Keratinocyte (primary cell): Measurements from ENCODE around the gene TGM1. TPM values are rescaled to one million over a fixed set of nuclear protein-coding genes. Genes with fewer than 3 reads are reported as not detected.
"Not testable (repeated sequence)": the region's sequence is repeated elsewhere in the genome, so short reads cannot be mapped to it uniquely, and the experiment has no call there.

Source experiments
- DNase-seq: peaks from one replicate; pipeline ENCODE4 v3.0.0-alpha.2; 2011; ENCODE audit warnings: low read depth, missing footprints, low spot score
- FAIRE-seq: peaks from 2 replicates; lab custom pipeline; 2011; peaks lifted over from hg19 to GRCh38; lab: Jason Lieb, UNC
- H2AFZ ChIP-seq: 2 replicates; pipeline ENCODE4 v1.6.0; 2012; ENCODE audit warnings: low read length, control low read depth, inconsistent platforms; ENCODE audit not compliant: control insufficient read depth
- H3K27ac ChIP-seq: 2 replicates; pipeline ENCODE4 v1.5.1; 2011; ENCODE audit warnings: low read length; ENCODE audit not compliant: control insufficient read depth, insufficient read depth
- H3K27me3 ChIP-seq: 3 replicates; pipeline ENCODE4 v1.6.0; 2011; ENCODE audit warnings: low read length; ENCODE audit not compliant: control insufficient read depth, insufficient read depth; ENCODE audit errors: extremely low read depth
- H3K36me3 ChIP-seq, 2 experiments: 2 replicates in 1 of 2; 3 replicates in 1 of 2; pipeline ENCODE4 v1.5.1; 2011; ENCODE audit warnings: low read length in 2 of 2, mild to moderate bottlenecking in 1 of 2; ENCODE audit not compliant: control insufficient read depth in 2 of 2, insufficient read depth in 2 of 2; ENCODE audit errors: extremely low read depth in 1 of 2
- H3K4me1 ChIP-seq: 3 replicates; pipeline ENCODE4 v1.5.1; 2011; ENCODE audit warnings: low read length; ENCODE audit not compliant: control insufficient read depth, insufficient read depth; ENCODE audit errors: extremely low read depth
- H3K4me2 ChIP-seq: 3 replicates; pipeline ENCODE4 v1.6.0; 2011; ENCODE audit warnings: low read depth, low read length; ENCODE audit not compliant: control insufficient read depth, insufficient read depth; ENCODE audit errors: extremely low read depth
- H3K4me3 ChIP-seq, 3 experiments: fragments of 200-600 bp in 1 of 3; sonication (generic) in 1 of 3; 2 replicates in 2 of 3; 3 replicates in 1 of 3; pipeline ENCODE4 v1.5.1; 2011 to 2016; ENCODE audit warnings: low read length in 3 of 3, mild to moderate bottlenecking in 3 of 3, control low read depth in 2 of 3, inconsistent platforms in 1 of 3, low read depth in 1 of 3, mixed read lengths in 1 of 3, mixed run types in 1 of 3, moderate library complexity in 1 of 3; ENCODE audit not compliant: control insufficient read depth in 2 of 3, insufficient read depth in 2 of 3; ENCODE audit errors: extremely low read depth in 1 of 3
- H3K79me2 ChIP-seq: 2 replicates; pipeline ENCODE4 v1.6.0; 2012; ENCODE audit warnings: low read length; ENCODE audit not compliant: control insufficient read depth, insufficient read depth
- H3K9ac ChIP-seq: 3 replicates; pipeline ENCODE4 v1.6.0; 2011; ENCODE audit warnings: low read length; ENCODE audit not compliant: control insufficient read depth, insufficient read depth; ENCODE audit errors: extremely low read depth
- H3K9me1 ChIP-seq: 3 replicates; pipeline ENCODE4 v1.6.0; 2011; ENCODE audit warnings: low read length; ENCODE audit not compliant: control insufficient read depth, insufficient read depth; ENCODE audit errors: extremely low read depth
- H3K9me3 ChIP-seq: 2 replicates; pipeline ENCODE4 v1.5.1; 2012; ENCODE audit warnings: low read depth, low read length; ENCODE audit not compliant: control insufficient read depth
- H4K20me1 ChIP-seq: 3 replicates; pipeline ENCODE4 v1.6.0; 2011; ENCODE audit warnings: low read length; ENCODE audit not compliant: control insufficient read depth, insufficient read depth; ENCODE audit errors: extremely low read depth
- dilution Hi-C: fragments of 300-500 bp; cut with MboI; formaldehyde crosslinking; loops from one replicate; pipeline ENCODE4 v1.7.0; 2020; ENCODE audit warnings: low sequenced_read_pairs; ENCODE audit not compliant: extremely low pct_ligation_motif_present
- polyA plus RNA-seq, 5 experiments: library from polyadenylated mRNA; depleted of rRNA in 3 of 5; stranded (reverse) in 3 of 5; stranded (forward) in 1 of 5; unstranded in 1 of 5; fragments of >200 nt; gene quantifications; 1 replicate in 1 of 5; 2 replicates in 3 of 5; 3 replicates in 1 of 5; pipeline versions ENCODE4 v1.2.1 to v1.2.3, GENCODE V29; 2011 to 2012; ENCODE audit warnings: missing spikeins in 2 of 5, low read depth in 1 of 5, low replicate concordance in 1 of 5
- small RNA-seq, 3 experiments: library from RNA; depleted of rRNA; stranded (forward); fragments of <200 nt; gene quantifications; one replicate each; pipeline ENCODE3, GENCODE V24; 2012; ENCODE audit warnings: low read depth in 3 of 3, low replicate concordance in 1 of 3; ENCODE audit not compliant: insufficient read length in 3 of 3

The TGM1 gene
- polyA plus RNA-seq, 1 donor (not counting 4 experiments of a cell fraction or from before 2014, with no cell fraction given), result 16.1 TPM

DNA sequence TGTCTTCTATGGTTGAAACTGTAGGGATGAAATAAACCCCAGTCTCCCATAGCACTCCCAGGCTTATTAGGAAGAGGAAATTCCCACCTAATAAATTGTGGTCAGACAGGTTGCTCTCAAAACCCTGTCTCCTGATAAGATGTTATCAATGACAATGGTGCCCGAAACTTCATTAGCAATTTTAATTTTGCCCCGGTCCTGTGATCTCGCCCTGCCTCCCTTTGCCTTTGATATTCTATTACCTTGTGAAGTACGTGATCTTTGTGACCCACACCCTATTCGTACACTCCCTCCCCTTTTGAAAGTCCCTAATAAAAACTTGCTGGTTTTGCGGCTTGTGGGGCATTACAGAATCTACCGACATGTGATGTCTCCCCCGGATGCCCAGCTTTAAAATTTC, 60.4 kb downstream of the TGM1 start:
- H3K9ac ChIP-seq, FAIRE-seq, H4K20me1 ChIP-seq, H3K27ac ChIP-seq, H3K4me1 ChIP-seq, H3K9me1 ChIP-seq, H3K4me2 ChIP-seq, H3K4me3 ChIP-seq, dilution Hi-C loops, H3K27me3 ChIP-seq, DNase-seq, H3K79me2 ChIP-seq, H3K9me3 ChIP-seq, H2AFZ ChIP-seq: not testable (repeated sequence)
- peaks cover 14 to 22% of the 10 kb centered on the region in 2 experiments for H3K36me3 ChIP-seq

Small RNA genes lying within 50 kb of the gene (small RNA-seq; reads per million reads assigned to genes)
- gene CHMP4A, result 0 reads per million in 3 experiments
- gene MDP1, result 0 reads per million in 3 experiments

Other genes starting within 250 kb of the TGM1 start
- gene CARMIL3, start 211.2 kb downstream of the TGM1 start, polyA plus RNA-seq, result 0.02 to 0.76 TPM (median 0.12 TPM) in 3 replicates
- gene CPNE6, start 191.6 kb downstream of the TGM1 start, polyA plus RNA-seq, result not detected in 3 replicates
- 16.6 to 22.9 TPM (median 19.1 TPM) in 3 replicates for gene PCK2, start 168.9 kb downstream of the TGM1 start, polyA plus RNA-seq
- 23.5 to 34.4 TPM (median 25.9 TPM) in 3 replicates for gene DCAF11, start 148.4 kb downstream of the TGM1 start, polyA plus RNA-seq
- gene NRL, start 148.2 kb downstream of the TGM1 start, polyA plus RNA-seq, result 0.29 to 0.72 TPM (median 0.39 TPM) in 3 replicates
- 0.13 TPM in 1 of 3 replicates, not detected in the others for gene FITM1, start 132.5 kb downstream of the TGM1 start, polyA plus RNA-seq
- gene PSME1, start 127.0 kb downstream of the TGM1 start, polyA plus RNA-seq, result 46.7 to 176 TPM (median 75.1 TPM) in 3 replicates
- 9.5 to 14.2 TPM (median 11.0 TPM) in 3 replicates for gene EMC9, start 121.6 kb downstream of the TGM1 start, polyA plus RNA-seq
- gene PSME2, start 116.6 kb downstream of the TGM1 start, polyA plus RNA-seq, result 156 to 161 TPM (median 158 TPM) in 3 replicates
- 17.4 to 23.0 TPM (median 19.8 TPM) in 3 replicates for gene RNF31, start 115.7 kb downstream of the TGM1 start, polyA plus RNA-seq
- 117 to 126 TPM (median 117 TPM) in 3 replicates for gene IRF9, start 101.9 kb downstream of the TGM1 start, polyA plus RNA-seq
- 6.0 to 9.2 TPM (median 6.3 TPM) in 3 replicates for gene REC8, start 91.1 kb downstream of the TGM1 start, polyA plus RNA-seq
- 10.0 to 32.3 TPM (median 18.6 TPM) in 3 replicates for gene IPO4, start 74.4 kb downstream of the TGM1 start, polyA plus RNA-seq
- 19.2 to 56.6 TPM (median 38.2 TPM) in 3 replicates for gene TM9SF1, start 67.7 kb downstream of the TGM1 start, polyA plus RNA-seq
- 0.09 TPM in 1 of 3 replicates, not detected in the others for gene TSSK4, start 57.5 kb downstream of the TGM1 start, polyA plus RNA-seq
- gene CHMP4A, start 49.7 kb downstream of the TGM1 start, polyA plus RNA-seq, result 48.0 to 86.6 TPM (median 54.5 TPM) in 3 replicates
- gene MDP1, start 47.1 kb downstream of the TGM1 start, polyA plus RNA-seq, result 7.0 to 7.5 TPM (median 7.3 TPM) in 3 replicates
- 458 to 509 TPM (median 499 TPM) in 3 replicates for gene NEDD8, start 30.8 kb downstream of the TGM1 start, polyA plus RNA-seq
- 84.1 to 90.0 TPM (median 84.6 TPM) in 3 replicates for gene GMPR2, start 30.2 kb downstream of the TGM1 start, polyA plus RNA-seq
- 43.5 to 107 TPM (median 54.3 TPM) in 3 replicates for gene TINF2, start 20.6 kb downstream of the TGM1 start, polyA plus RNA-seq
- 29.0 to 47.2 TPM (median 40.9 TPM) in 3 replicates for gene RABGGTA, start 8.4 kb upstream of the TGM1 start, polyA plus RNA-seq
- 65.1 to 130 TPM (median 75.0 TPM) in 3 replicates for gene DHRS1, start 36.6 kb upstream of the TGM1 start, polyA plus RNA-seq
- 16.5 to 25.3 TPM (median 19.9 TPM) in 3 replicates for gene NOP9, start 36.7 kb upstream of the TGM1 start, polyA plus RNA-seq
- 2.4 to 3.7 TPM (median 2.6 TPM) in 3 replicates for gene CIDEB, start 44.8 kb upstream of the TGM1 start, polyA plus RNA-seq
- gene LTB4R2, start 47.0 kb upstream of the TGM1 start, polyA plus RNA-seq, result 5.4 to 13.4 TPM (median 7.9 TPM) in 3 replicates
- 8.6 to 20.4 TPM (median 14.6 TPM) in 3 replicates for gene LTB4R, start 48.3 kb upstream of the TGM1 start, polyA plus RNA-seq
- gene ADCY4, start 71.9 kb upstream of the TGM1 start, polyA plus RNA-seq, result 0.21 to 0.44 TPM (median 0.23 TPM) in 3 replicates
- 7.3 to 10.7 TPM (median 8.0 TPM) in 3 replicates for gene RIPK3, start 76.8 kb upstream of the TGM1 start, polyA plus RNA-seq
- gene NFATC4, start 105.0 kb upstream of the TGM1 start, polyA plus RNA-seq, result 0.69 to 2.2 TPM (median 0.92 TPM) in 3 replicates
- gene NYNRIN, start 135.8 kb upstream of the TGM1 start, polyA plus RNA-seq, result 4.9 to 9.0 TPM (median 6.5 TPM) in 3 replicates
- gene CBLN3, start 166.5 kb upstream of the TGM1 start, polyA plus RNA-seq, result 1.1 to 1.8 TPM (median 1.6 TPM) in 3 replicates
- gene KHNYN, start 166.8 kb upstream of the TGM1 start, polyA plus RNA-seq, result 20.4 to 26.0 TPM (median 25.6 TPM) in 3 replicates
- 25.3 to 31.1 TPM (median 27.4 TPM) in 3 replicates for gene SDR39U1, start 179.6 kb upstream of the TGM1 start, polyA plus RNA-seq
- not detected in 3 replicates for gene CMA1, start 245.1 kb upstream of the TGM1 start, polyA plus RNA-seq